GM19467 (cell line): Measurements from ENCODE around the gene GPR180.

Experiments
- ATAC-seq: cut with Tn5 transposase; IDR thresholded peaks from one replicate; pipeline ENCODE4 v1.9.1; 2021; ENCODE audit warnings: mild to moderate bottlenecking, moderate library complexity; ENCODE audit not compliant: unreplicated experiment

Gene GPR180

DNA sequence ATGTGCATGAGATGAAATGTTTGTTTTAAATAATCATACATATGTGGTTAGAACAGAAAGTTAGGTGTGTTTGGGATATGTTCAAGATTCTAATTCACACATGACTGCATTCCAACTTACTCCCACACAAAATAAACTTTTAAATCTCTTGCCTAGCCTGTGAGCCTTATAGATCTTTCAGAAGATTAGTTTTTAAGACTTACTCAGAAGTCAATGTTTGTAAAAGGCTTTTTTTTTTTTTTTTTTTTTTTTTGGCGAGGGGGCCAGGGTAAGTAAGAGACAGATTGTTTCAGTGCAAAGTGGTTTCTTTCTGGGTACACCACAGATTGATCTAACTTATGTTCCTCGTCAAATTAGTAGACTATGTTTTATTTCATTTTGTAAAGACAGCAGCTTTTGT, 39.1 kb downstream of the GPR180 start:
- no peak for ATAC-seq

GRCh38 chr13:94641409-94641941, 39.8 kb downstream of the GPR180 start:
- no peak for ATAC-seq

- no peak for ATAC-seq
These were observed 45.2 kb downstream of the GPR180 start for GRCh38 chr13:94646904-94647303.

- ATAC-seq, result no peak
These were observed 54.5 kb downstream of the GPR180 start for GRCh38 chr13:94656176-94656575.

DNA sequence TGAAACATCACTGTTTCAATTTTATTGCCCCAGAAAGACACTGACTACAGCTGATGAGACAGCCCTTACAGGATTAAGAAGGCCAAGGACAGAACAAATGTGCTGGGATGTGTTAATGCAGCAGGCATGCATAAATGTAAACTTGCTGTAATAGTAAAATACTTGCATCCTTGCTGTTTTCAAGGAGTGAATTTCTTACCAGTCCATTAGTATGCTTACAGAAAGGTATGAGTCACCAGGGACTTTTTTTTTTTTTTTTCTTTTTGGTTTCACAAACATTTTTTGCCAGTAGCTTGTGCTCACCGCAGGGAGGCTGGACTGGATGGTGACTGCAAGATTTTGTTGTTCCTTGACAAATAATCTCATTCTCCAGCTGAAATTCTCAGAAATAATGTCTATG, 55.1 kb downstream of the GPR180 start:
- ATAC-seq, result peak; percentile 67

GRCh38 chr13:94657167-94657566, 55.5 kb downstream of the GPR180 start:
- peak; percentile 17 for ATAC-seq

GRCh38 chr13:94658926-94659597, 57.4 kb downstream of the GPR180 start:
- no peak for ATAC-seq

DNA sequence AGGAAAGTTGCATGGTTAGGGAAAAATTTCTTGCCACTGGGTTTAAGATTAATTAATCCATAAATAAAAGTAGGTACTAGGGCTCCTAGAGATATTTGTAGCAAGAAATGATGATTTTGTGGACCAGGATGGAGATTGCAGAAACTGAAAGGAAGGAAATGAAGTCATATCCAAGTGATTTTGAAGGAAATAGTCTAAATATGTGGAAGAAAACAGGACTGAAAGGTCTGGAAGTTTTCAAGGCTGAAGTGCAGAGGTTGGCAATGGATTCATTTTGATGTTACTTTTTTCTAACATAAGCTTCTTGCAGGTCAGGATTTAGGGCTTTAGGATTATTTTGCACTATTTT, 57.9 kb downstream of the GPR180 start:
- ATAC-seq, result no peak

DNA sequence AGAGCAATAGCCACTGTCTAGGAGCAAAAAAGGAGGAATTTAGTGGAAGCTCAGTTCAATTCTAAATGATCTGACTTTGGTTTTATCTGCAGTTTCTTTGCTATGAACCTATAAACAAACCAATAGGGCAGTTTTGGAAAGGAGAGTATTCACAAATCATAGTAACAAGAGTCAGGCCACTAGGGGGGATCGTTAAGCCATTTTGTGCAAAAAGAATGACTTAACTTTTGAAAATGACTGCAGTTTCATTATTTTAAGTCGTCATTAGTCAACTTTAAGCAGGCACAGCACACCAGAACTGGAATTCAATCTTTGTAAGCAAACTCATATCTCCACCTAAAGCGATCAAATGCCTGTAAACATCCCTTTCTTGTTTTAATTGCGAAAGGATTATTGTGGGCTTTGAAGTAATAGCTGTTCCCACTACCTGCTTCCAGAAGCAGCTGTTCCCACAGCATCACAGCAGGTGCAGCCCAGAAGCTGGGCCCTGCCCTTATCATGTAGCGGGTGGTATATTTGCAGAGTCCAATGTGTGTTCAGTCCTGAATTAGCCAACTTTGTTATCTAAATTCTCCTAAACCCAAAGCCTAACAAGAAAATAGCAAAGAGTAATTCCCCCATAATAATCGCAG, 59.2 kb downstream of the GPR180 start:
- no peak for ATAC-seq

- no peak for ATAC-seq
These were observed 59.7 kb downstream of the GPR180 start for GRCh38 chr13:94661406-94661805.

DNA sequence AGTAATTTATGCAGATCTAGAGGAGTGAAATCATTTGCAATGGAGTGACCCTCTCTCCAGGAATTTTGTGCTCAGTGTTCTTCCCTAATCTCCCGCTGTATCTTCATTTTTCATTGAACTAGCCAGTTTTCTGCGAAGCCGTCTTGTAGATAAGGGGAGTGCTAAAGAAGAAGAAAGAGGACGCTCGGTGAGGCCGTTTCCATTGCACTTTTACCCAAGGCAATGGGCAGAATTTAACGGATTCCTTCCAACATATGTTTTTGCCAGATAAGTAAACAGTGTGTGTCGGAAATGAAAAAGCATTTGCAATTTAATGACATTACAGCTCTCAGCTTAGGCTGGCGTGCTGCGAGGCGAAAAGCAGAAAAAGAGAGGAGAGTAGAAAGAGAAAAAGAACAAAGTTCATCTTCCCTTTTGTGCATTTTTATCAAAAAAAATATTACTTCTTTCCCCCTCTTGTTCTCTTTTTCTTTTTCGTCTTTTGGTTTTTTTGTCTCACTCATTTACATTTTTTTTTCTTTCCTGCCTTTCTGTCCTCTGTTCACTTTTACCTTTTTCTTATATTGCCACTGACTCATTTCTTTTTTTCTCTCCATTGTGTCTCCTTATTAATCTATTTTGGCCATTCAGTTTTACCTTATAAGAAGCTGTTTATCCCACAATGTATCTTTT, 60.8 kb downstream of the GPR180 start:
- no peak for ATAC-seq

DNA sequence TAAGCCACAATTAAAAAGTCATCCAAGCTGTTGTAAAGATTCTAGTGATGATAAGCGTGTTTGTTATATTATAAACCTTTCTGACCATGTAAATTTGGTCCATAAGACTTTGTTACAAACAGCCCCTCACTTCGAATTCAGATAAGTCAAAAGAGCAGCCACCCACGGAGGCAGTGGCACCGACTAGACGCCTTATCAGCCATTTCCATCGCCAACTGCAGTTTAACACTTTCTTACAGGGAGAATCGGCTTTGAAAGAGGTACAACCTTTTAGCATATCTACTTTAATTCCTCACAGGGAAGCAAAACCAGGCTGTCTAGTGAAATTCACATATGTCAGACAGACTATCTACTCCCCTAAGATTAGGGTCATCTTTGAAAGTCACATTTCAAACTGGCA, 63.2 kb downstream of the GPR180 start:
- no peak for ATAC-seq

- no peak for ATAC-seq
These were observed 64.4 kb downstream of the GPR180 start for GRCh38 chr13:94666065-94666464.

DNA sequence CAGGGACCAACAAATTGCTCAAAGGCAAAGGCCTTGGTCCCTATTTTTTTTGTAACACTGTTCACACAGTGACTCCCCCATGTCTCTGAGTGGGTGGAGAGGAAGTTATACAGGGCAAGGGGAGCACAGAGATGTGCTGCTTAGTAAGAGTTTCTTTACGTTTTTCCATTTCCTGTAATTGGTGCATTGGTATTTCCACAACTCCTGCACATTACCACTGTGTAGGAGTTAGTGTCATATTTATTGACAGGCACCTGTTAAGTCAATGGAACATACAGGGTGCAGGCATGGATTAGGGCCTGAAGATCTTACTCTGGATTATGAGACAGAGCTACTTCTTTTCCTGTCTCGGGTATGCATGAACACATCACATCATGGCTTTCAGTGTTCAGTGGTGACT, 65.5 kb downstream of the GPR180 start:
- no peak for ATAC-seq

DNA sequence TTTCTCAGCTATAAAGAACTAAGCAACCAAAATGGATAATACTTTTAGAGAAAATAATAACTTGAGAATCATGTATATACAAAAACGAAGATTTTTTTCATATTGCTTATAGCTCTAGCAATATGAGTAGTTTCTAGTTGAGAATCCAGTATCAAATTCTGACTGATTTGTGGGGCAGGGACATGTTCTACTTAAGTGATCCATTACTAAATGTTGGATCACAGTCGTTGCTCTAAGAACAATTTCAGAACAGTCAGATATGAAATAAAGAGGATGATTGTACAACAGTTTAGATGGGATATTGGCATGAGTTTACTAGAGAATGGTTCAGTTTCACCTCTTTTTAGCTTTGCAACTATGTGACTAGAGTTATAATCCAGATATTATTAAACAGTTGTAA, 70.7 kb downstream of the GPR180 start:
- no peak for ATAC-seq

- ATAC-seq, result no peak
These were observed 72.2 kb downstream of the GPR180 start for GRCh38 chr13:94673851-94674250.

DNA sequence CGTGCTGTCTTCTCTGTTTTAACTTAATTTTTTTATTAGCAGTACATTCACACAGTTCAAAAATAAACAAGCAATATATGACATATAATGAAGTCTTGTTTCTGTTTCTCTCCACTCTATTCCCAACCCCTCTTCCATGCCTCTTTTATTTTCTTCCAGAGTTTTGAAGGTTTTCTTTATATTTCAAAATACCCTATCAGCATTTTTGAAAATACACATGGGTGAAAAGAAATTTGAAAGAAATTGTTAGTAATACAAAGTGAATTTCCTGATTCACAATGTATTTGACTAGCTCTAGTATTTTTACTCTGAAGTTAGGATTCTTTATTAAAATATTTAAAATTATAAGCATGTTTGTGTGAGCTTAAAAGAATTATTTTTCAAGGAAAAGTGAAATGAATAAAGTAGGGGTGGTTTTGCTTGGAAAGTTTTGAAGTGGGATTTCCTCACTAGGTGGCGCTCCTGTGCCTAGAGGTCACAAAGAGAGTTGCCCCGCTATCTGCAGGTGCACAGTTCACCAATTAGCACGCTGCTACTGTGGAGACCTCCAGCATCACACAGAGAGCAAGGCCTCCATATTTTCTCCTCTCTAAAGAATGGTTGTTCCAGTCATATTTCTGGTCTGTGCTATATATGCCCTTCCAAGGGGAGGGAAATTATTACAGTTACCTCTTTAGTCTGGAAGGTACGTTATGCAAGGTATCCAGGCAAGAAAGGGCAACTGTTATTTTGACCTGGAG, 73.1 kb downstream of the GPR180 start:
- peak; percentile 65 for ATAC-seq

- ATAC-seq, result no peak
These were observed 76.1 kb downstream of the GPR180 start for GRCh38 chr13:94677799-94678198.

DNA sequence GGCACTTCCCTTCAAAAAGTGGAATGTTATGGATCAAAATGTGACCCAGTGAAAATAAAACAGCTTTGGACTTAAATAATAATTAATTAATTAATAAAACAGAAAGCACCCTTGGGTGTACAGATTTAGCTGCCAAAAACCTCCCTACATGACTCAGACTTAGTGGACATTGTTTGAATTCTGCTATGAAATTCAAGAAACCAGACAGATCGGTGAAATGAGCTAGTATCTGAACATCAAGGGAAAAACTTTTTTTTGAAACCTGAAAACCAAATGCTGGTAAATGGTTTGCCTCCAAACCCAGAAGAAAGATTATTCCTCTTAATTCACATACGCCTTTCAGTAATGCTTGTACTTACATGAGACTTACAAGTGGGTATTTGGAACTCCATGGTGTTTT, 77.2 kb downstream of the GPR180 start:
- ATAC-seq, result no peak

GRCh38 chr13:94679614-94680013, 78.0 kb downstream of the GPR180 start:
- ATAC-seq, result no peak

- no peak for ATAC-seq
These were observed 80.6 kb downstream of the GPR180 start for GRCh38 chr13:94682229-94682628.
